Mucosa of rectum (tissue), 2 donors: ENCODE data around the gene PSD2.

Experiments used
- H3K27ac ChIP-seq, 2 donors: one replicate each; pipeline ENCODE4 v1.7.0; 2013; ENCODE audit warnings: inconsistent platforms in 2 of 2, low read depth in 2 of 2, low read length in 2 of 2
- H3K27me3 ChIP-seq, 2 donors: one replicate each; pipeline ENCODE4 v1.7.0; 2013; ENCODE audit warnings: low read length in 2 of 2; ENCODE audit not compliant: control insufficient read depth in 2 of 2, insufficient read depth in 2 of 2
- H3K36me3 ChIP-seq, 2 donors: one replicate each; pipeline ENCODE4 v1.7.0; 2013; ENCODE audit warnings: low read length in 2 of 2; ENCODE audit not compliant: control insufficient read depth in 2 of 2, insufficient read depth in 2 of 2
- H3K4me1 ChIP-seq, 2 donors: one replicate each; pipeline ENCODE4 v1.7.0; 2013; ENCODE audit warnings: low read length in 2 of 2, mild to moderate bottlenecking in 1 of 2; ENCODE audit not compliant: control insufficient read depth in 2 of 2, insufficient read depth in 2 of 2
- H3K4me3 ChIP-seq, 2 donors: one replicate each; pipeline ENCODE4 v1.7.0; 2013; ENCODE audit warnings: low read length in 2 of 2
- H3K9ac ChIP-seq, 2 donors: one replicate each; pipeline ENCODE4 v1.7.0; 2013; ENCODE audit warnings: low read length in 2 of 2, low read depth in 1 of 2, mild to moderate bottlenecking in 1 of 2
- H3K9me3 ChIP-seq, 2 donors: one replicate each; pipeline ENCODE4 v1.7.0; 2013; ENCODE audit warnings: low read length in 2 of 2; ENCODE audit not compliant: control insufficient read depth in 2 of 2
- donor health status: healthy.
- donor health status: Normal muscosa, but diverticular disease.

Gene PSD2

DNA sequence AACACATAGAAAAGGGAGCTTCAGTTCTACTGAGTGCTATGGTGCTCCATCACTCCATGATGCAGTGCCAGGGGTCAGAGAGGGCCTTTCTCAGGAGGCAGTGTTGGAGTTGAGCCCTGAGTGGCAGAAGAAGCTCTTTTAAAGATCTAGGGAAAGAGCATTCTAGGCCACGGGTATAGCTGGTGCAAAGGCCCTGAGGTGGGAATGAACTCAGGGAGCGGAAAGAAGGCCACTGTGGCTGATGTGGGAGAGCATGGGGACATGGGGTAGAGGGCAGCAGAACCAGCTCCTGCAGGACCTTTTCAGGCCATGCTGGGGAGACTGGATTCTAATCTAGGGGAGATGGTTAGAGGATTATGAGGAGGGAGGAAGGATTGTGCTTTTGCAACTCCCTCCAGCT is 9.9 kb downstream of the PSD2 start:
- Histone ChIP-seq H3K9ac (no peak overlapping the region), H3K9me3 (no peaks in the 10 kb centered on the region), H3K36me3 (no peaks in the 10 kb centered on the region), H3K4me3 (no peak overlapping the region), H3K4me1 (no peaks in the 10 kb centered on the region), H3K27ac (no peak overlapping the region), H3K27me3 (peaks cover 2 to 9% of the 10 kb centered on the region in 2 donors)

DNA sequence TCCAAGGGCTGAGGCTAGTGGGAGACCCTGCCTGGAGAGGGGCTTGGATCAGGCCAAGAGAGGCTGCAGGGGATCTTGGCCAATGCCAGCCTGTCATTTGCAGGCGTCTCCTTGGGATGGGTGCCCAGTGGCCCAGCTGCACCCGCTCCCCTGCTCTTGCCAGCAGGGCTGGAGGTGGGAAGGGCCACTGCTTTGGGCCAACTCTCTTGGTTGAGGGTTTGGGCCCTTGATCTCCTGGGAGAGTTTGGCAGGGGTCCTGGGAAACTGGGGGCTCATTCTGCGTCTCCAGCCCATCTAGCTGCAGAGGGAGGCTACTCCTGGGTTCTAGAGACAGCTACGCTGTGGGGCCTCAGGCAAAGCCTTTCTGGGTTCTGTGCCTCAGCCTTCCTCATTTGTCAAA is 10.5 kb downstream of the PSD2 start:
- Histone ChIP-seq H3K9ac (no peak overlapping the region), H3K9me3 (no peaks in the 10 kb centered on the region), H3K27me3 (peaks cover 2 to 9% of the 10 kb centered on the region in 2 donors), H3K27ac (no peak overlapping the region), H3K4me1 (no peaks in the 10 kb centered on the region), H3K36me3 (no peaks in the 10 kb centered on the region), H3K4me3 (no peak overlapping the region)

DNA sequence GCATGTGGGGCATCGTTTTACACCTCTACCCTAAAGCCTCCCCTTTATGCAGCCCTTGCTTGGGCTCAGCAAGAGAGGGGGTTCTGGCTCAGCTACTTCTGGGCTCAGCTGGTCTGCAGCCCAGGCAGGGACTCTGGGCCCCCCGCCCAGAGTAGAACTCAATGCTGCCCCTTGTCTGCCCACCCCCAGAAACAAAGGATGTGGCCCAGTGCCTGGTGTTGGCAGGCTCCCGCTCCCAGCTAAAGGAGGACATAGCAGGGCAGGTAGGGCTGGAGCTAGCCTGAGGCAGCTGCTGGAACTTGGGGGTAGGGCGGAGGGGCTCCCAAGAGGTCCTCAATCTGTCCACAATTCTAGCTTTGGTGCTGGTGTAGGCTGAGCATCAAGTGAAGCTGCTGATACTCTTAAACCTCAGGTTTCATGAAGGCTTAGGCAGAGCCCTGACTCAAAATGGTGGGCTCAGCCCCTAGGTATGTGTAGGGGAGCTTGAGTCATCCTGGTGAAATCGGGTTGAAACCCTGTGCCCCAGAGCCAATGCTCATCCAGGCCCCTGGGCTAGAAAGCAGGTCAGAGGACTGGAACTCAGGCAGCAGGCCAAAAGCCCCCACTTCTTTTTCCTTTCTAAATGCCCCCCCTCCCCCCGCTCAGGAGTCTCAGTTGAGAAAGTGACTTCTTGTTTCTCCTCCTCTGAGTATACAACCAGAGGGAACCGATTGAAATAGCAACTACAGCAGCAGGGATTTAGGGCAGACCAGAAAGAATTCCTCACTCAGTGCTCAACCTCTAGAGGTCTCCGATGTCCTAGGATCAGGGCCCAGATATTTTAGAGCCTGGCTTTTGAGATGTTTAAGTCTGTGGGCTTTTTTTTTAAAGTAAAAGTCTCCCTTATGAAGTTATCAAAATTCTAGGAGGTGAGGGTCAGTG is 11.4 kb downstream of the PSD2 start:
- Histone ChIP-seq H3K36me3 (no peaks in the 10 kb centered on the region), H3K4me1 (no peaks in the 10 kb centered on the region), H3K4me3 (no peak overlapping the region), H3K27ac (no peak overlapping the region), H3K9me3 (no peaks in the 10 kb centered on the region), H3K9ac (no peak overlapping the region), H3K27me3 (peaks cover 2 to 3% of the 10 kb centered on the region in 2 donors)

DNA sequence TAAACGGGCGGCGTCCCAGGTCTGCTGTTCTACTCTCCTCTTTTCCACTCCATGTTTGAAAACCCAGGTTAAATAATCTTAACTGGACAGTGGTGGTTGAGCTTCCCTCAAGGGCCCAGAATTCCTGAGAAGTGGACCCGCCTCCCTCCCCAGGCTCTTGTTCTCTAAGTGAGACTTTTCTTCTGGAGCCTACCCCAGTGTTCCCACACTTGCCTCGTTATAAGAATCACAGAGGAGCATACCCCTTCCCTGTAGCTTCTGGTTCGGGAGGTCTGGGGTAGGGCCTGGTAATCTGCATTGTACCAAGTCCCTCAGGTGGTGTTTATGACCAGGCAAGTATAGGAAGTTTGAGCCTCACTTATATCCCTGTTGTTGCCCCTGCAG is 12.0 kb downstream of the PSD2 start:
- Histone ChIP-seq H3K36me3 (no peaks in the 10 kb centered on the region), H3K9ac (no peak overlapping the region), H3K27ac (no peak overlapping the region), H3K4me1 (no peaks in the 10 kb centered on the region), H3K4me3 (no peak overlapping the region), H3K27me3 (peaks cover 2 to 3% of the 10 kb centered on the region in 2 donors), H3K9me3 (no peaks in the 10 kb centered on the region)

DNA sequence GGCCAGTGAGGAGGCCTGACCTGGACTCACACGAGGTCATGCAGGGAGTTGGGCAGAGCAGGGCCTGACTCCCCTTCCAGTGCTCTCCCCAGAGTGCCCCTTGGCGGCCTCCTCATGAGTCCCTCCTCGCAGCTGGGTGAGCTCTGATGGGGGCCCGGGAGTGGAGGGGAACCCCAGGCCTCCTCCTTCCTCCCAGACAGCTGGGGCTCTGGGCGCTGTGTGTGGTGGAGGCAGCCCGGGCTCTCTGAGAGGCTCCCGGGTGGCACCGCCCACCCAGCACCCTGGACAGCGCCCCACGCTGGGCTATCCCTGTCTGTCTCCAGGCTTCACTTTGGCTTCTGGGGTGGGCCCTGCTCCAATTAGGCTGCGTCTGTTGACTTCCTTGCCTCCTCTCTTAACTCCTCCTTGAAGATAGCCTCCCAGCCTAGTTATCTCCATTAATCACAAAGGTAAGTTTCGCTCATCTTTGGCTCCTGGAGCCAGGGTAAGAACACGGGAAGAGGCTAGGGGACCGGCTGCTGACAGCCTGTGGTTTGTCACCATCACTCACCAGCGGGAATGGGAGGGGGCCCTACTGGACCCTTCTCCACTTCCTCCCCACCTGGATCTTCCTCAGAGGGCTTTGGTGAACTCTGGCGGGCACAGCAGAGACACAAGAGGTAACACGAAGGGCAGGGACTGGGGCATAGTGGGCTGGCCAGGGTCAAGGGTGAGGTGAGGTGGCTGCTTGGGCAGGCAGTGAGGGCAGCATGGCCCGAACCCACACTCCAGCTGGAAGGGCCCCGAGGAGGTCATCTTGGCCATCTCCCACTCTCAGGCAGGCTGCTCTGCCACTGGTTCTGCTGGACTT is 13.1 kb downstream of the PSD2 start:
- Histone ChIP-seq H3K9me3 (no peaks in the 10 kb centered on the region), H3K27me3 (peaks cover 0 to 2% of the 10 kb centered on the region in 2 donors), H3K36me3 (no peaks in the 10 kb centered on the region), H3K4me3 (no peak overlapping the region), H3K27ac (no peak overlapping the region), H3K4me1 (no peaks in the 10 kb centered on the region), H3K9ac (no peak overlapping the region)

DNA sequence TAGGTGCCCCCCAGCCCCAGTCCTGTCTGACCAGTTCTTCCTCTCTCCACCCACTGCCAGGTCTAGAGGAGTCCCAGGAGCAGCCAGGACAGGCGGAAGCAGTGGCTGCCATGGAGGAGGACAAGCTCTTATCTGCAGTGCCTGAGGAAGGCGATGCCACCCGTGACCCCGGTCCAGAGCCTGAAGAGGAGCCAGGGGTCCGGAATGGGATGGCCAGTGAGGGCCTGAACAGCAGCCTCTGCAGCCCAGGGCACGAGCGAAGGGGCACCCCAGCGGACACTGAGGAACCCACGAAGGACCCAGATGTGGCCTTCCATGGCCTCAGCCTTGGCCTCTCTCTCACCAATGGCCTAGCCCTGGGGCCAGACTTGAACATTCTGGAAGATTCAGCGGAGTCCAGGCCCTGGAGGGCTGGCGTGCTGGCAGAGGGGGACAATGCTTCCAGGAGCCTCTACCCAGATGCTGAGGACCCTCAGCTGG is 13.8 kb downstream of the PSD2 start:
- H3K36me3 ChIP-seq, result no peaks in the 10 kb centered on the region
- peaks cover 0 to 2% of the 10 kb centered on the region in 2 donors for H3K27me3 ChIP-seq
- H3K9ac ChIP-seq, result no peak overlapping the region
- H3K27ac ChIP-seq, result no peak overlapping the region
- H3K4me1 ChIP-seq, result no peaks in the 10 kb centered on the region
- no peaks in the 10 kb centered on the region for H3K9me3 ChIP-seq
- H3K4me3 ChIP-seq, result no peak overlapping the region

DNA sequence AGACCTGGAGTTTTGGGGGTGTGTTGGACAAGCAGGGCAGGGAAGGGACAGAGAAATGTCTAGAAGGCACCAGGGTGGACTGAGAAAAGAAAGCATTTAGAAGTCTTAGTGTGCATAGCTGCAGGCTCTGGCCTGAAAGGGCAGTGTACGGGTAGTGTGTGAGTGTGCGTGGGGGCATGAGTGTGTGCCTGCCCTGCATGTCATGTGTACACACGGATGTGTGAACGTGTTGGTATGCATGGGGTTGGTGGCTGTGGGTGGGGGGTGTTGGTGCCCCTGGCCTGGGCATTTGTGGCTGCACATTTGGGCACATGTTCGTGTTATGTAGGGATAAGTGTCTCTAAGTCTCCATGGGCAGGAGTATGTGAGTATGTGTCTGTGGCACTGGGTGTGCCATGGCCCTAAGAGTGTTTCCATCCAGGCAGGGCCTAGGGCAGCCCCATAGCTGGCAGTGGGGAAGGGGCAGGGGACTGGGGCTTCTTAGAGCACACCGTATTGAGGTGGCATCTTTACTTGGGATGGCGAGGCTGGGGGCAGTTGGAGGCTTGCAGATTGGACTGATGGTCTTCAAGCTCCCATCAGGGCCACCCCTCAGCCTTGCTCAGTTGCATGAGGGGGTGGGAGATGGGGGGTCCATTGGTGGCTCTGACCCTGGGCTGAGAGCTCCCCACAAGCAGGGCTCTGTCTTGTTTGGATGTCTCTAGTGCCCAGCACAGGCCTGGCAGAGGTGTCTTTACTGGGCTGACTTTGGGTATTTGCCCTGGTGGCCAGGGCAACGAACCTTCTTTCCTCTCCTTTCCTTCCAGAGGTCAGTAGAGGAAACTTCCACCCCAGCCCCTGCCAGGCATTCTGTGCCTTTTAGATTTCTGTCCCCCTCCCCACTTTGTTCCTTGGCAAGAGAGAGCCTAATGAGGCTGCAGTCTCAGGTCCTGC is 15.0 kb downstream of the PSD2 start:
- no peaks in the 10 kb centered on the region for H3K9me3 ChIP-seq
- H3K27me3 ChIP-seq, result peaks cover 0 to 2% of the 10 kb centered on the region in 2 donors
- no peaks in the 10 kb centered on the region for H3K36me3 ChIP-seq
- H3K9ac ChIP-seq, result no peak overlapping the region
- H3K4me1 ChIP-seq, result no peaks in the 10 kb centered on the region
- H3K27ac ChIP-seq, result no peak overlapping the region
- no peak overlapping the region for H3K4me3 ChIP-seq

DNA sequence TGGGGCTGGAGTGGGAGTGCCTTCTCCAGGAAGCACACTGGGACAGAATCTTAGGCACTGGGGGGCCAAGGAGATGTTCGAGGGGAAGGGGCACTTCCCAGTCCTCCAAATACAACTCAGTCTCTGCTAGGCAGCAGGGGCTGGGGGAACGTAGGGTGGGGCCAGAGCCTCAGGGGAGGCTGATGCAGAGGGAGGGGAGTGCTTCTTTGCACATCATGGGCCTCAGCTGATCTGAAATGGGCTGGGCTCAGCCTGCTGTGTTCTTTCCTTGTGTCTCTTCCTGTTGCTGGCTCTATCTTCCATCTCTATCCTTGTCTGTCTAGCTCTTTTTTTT is 15.6 kb downstream of the PSD2 start:
- H3K27ac ChIP-seq, result no peak overlapping the region
- H3K4me3 ChIP-seq, result no peak overlapping the region
- no peaks in the 10 kb centered on the region for H3K36me3 ChIP-seq
- H3K9ac ChIP-seq, result no peak overlapping the region
- peaks cover 0 to 2% of the 10 kb centered on the region in 2 donors for H3K27me3 ChIP-seq
- no peaks in the 10 kb centered on the region for H3K9me3 ChIP-seq
- no peaks in the 10 kb centered on the region for H3K4me1 ChIP-seq

DNA sequence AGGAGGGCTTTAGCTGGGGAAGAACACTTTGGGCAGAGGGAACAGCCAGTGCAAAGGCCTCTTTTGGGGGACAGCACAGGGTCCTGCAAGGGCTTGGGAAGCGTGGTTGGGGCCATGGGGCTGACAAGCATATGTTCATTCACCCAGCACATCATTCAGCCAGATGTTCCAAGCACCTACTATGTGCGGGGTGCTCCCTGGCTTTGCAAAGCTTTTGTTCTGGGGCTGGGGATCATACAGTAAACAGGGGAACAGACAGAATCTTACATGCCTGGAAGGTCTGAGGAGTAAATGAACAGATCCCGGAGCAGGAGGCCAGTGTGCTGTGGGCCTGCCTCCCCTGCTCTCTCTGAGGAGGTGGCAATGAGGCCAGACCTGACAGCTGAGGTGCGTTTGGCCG is 16.7 kb downstream of the PSD2 start:
- Histone ChIP-seq H3K36me3 (no peaks in the 10 kb centered on the region), H3K27me3 (peaks cover 0 to 2% of the 10 kb centered on the region in 2 donors), H3K27ac (no peak overlapping the region), H3K4me3 (no peak overlapping the region), H3K9me3 (no peaks in the 10 kb centered on the region), H3K4me1 (no peaks in the 10 kb centered on the region), H3K9ac (no peak overlapping the region)
